Measurements from ENCODE around the gene EFNA3.

The EFNA3 gene

DNA sequence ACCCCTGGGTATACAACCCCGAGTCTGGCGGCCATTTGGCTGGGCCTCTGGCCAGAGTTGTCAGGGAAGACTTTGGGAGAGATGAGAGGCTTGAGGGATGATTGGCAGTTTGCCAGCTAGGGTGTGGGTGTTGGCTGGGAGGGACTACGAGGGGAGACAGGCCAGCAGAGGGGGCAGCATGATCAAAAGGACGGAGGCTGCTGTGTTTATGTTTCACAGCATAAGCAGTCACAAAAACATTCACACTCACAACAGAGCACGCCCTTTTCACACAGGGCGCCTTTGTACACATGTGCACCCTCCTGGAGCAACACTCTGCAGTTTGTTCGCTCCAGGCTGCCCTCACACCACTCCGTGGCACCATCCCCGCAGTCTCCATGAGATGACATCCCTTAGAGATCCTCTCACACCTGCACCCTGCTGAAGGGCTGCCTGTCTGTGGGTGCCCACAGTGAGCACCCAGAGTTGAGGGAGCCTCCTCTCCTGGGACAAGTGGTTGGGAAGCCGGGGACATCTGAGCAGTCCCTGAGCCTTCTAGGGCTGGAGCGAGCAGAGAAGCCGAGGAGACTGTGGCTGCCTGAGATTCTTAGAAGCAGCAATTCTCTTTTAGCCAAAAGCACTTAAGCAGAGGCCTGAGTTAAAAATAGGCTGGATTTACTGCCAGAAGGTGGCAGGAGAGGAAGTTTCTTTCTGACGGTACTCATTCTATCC lies 15.4 kb downstream of the EFNA3 start:
- H3K9me3 Mint-ChIP-seq, result no peaks in the 10 kb centered on the region
- DNase-seq, result peak; percentile 34
- no peak overlapping the region for H3K27ac Mint-ChIP-seq
- H3K4me1 Mint-ChIP-seq (ENCODE audit: low read depth), result peaks cover 5% of the 10 kb centered on the region
- H3K36me3 Mint-ChIP-seq (ENCODE audit: low read depth), result no peaks in the 10 kb centered on the region
- H3K4me3 Mint-ChIP-seq, result no peak overlapping the region
- peaks cover 4% of the 10 kb centered on the region for H3K27me3 Mint-ChIP-seq

- Mint-ChIP-seq H3K4me3 (no peak overlapping the region), H3K9me3 (no peaks in the 10 kb centered on the region), H3K4me1 (ENCODE audit: low read depth) (peaks cover 5% of the 10 kb centered on the region), H3K36me3 (ENCODE audit: low read depth) (no peaks in the 10 kb centered on the region), H3K27me3 (peaks cover 4% of the 10 kb centered on the region), H3K27ac (no peak overlapping the region)
- no peak for DNase-seq
These were observed 15.9 kb downstream of the EFNA3 start for GRCh38 chr1:155094622-155094948.

- no peak overlapping the region for H3K27ac Mint-ChIP-seq
- DNase-seq, result no peak
- no peaks in the 10 kb centered on the region for H3K36me3 Mint-ChIP-seq (ENCODE audit: low read depth)
- H3K4me1 Mint-ChIP-seq (ENCODE audit: low read depth), result no peaks in the 10 kb centered on the region
- H3K27me3 Mint-ChIP-seq, result peaks cover 4% of the 10 kb centered on the region
- no peak overlapping the region for H3K4me3 Mint-ChIP-seq
- H3K9me3 Mint-ChIP-seq, result no peaks in the 10 kb centered on the region
These were observed 20.7 kb downstream of the EFNA3 start for GRCh38 chr1:155099331-155099730.

DNA sequence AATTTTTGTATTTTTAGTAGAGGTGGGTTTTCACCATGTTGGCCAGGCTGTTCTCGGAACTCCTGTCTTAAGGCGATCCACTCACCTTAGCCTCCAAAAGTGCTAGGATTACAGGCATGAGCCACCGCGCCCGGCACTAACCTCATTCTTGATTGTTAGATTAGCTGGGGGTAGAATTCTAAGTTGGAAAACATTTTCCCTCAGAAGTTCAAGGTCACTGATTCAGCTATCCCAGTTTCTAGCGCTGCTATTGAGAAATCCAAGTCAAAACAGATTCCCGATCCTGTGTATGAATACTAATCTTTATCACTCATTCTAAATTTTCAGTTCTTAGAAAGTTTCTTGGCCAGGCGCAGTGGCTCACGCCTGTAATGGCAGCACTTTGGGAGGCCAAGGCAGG lies 24.7 kb downstream of the EFNA3 start:
- no peak for DNase-seq
- Mint-ChIP-seq H3K4me1 (ENCODE audit: low read depth) (no peaks in the 10 kb centered on the region), H3K9me3 (no peaks in the 10 kb centered on the region), H3K27me3 (no peaks in the 10 kb centered on the region), H3K4me3 (no peak overlapping the region), H3K27ac (no peak overlapping the region), H3K36me3 (ENCODE audit: low read depth) (no peaks in the 10 kb centered on the region)

GRCh38 chr1:155104605-155105534 lies 26.2 kb downstream of the EFNA3 start:
- Mint-ChIP-seq H3K27ac (no peak overlapping the region), H3K4me3 (no peak overlapping the region), H3K36me3 (ENCODE audit: low read depth) (no peaks in the 10 kb centered on the region), H3K27me3 (no peaks in the 10 kb centered on the region), H3K4me1 (ENCODE audit: low read depth) (no peaks in the 10 kb centered on the region), H3K9me3 (no peaks in the 10 kb centered on the region)
- no peak for DNase-seq

DNA sequence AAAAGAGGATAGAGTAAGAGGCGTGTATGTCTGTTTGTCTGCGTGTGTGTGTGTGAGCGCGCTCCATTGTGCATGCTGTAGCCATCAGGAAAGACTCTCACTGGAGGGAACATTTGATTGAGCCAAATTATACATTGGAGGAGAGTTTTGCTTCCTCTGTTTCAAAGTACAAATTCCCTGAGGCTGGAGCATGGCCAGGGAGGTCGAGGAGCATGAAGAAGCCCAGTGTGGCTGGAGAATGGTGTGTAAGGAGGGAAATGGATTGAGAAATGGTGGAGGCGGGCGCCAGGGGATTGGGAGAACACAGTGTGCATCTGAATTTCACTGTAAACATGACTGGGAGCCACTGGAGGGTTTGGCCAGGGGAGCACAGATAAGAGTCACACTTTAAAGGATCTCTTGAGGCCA lies 27.0 kb downstream of the EFNA3 start:
- Mint-ChIP-seq H3K4me3 (no peak overlapping the region), H3K4me1 (ENCODE audit: low read depth) (no peaks in the 10 kb centered on the region), H3K27ac (no peak overlapping the region), H3K27me3 (no peaks in the 10 kb centered on the region), H3K36me3 (ENCODE audit: low read depth) (no peaks in the 10 kb centered on the region), H3K9me3 (no peaks in the 10 kb centered on the region)
- DNase-seq, result no peak

- no peak overlapping the region for H3K27ac Mint-ChIP-seq
- H3K27me3 Mint-ChIP-seq, result no peaks in the 10 kb centered on the region
- H3K4me1 Mint-ChIP-seq (ENCODE audit: low read depth), result no peaks in the 10 kb centered on the region
These were observed 28.2 kb downstream of the EFNA3 start for GRCh38 chr1:155106862-155107261.

GRCh38 chr1:155107309-155108264 lies 28.9 kb downstream of the EFNA3 start:
- no peak for DNase-seq
- H3K36me3 Mint-ChIP-seq (ENCODE audit: low read depth), result no peaks in the 10 kb centered on the region
- H3K9me3 Mint-ChIP-seq, result no peaks in the 10 kb centered on the region
- H3K27me3 Mint-ChIP-seq, result no peaks in the 10 kb centered on the region
- no peaks in the 10 kb centered on the region for H3K4me1 Mint-ChIP-seq (ENCODE audit: low read depth)
- H3K27ac Mint-ChIP-seq, result no peak overlapping the region
- H3K4me3 Mint-ChIP-seq, result no peak overlapping the region

More at GRCh38 chr1:155106862-155107261, 28.2 kb downstream of the EFNA3 start:
- no peaks in the 10 kb centered on the region for H3K36me3 Mint-ChIP-seq (ENCODE audit: low read depth)
- DNase-seq, result no peak
- no peak overlapping the region for H3K4me3 Mint-ChIP-seq
- no peaks in the 10 kb centered on the region for H3K9me3 Mint-ChIP-seq

DNA sequence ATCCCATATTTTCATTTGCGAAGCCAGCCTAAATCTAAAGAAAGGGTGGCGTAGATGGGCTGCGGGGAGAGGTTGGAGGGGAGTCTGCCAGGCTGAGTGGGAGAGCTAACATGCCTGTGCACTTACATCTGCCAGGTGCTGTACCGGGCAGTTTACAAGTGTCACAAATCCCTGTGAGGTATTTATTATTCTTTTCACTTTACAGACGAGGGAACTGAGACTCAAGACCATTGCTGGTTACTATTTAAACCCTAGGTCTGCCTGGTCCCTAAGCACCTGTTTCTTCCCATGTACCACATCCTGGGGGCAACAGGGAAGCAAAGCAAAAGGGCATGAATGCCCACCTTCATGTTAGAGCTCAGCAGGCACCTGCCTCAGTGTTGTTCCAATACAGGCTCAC lies 29.7 kb downstream of the EFNA3 start:
- DNase-seq, result no peak
- Mint-ChIP-seq H3K4me3 (no peak overlapping the region), H3K4me1 (ENCODE audit: low read depth) (no peaks in the 10 kb centered on the region), H3K27ac (no peak overlapping the region), H3K9me3 (no peaks in the 10 kb centered on the region), H3K36me3 (ENCODE audit: low read depth) (no peaks in the 10 kb centered on the region), H3K27me3 (no peaks in the 10 kb centered on the region)

DNA sequence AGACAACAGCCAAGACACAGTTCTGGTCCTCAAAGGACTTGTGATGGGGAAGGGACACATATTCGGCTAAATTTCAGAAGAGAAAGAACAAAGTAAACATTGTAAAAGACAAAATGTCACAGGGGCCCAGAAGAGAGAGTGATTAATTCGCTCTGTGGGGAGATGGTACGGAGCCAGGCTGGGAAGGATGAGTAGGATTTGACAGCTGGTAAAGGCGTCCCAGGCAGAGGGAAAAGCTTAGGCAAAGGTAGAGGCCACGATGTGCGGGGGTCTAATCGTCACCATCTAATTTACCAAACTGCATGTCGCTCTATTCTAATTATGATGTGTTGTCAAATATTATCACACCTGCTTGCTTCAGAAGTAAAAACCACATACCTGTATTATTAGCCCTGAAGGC lies 31.7 kb downstream of the EFNA3 start:
- Mint-ChIP-seq H3K27ac (no peak overlapping the region), H3K4me3 (no peak overlapping the region), H3K4me1 (ENCODE audit: low read depth) (no peaks in the 10 kb centered on the region), H3K36me3 (ENCODE audit: low read depth) (no peaks in the 10 kb centered on the region), H3K9me3 (no peaks in the 10 kb centered on the region), H3K27me3 (no peaks in the 10 kb centered on the region)
- DNase-seq, result no peak

DNA sequence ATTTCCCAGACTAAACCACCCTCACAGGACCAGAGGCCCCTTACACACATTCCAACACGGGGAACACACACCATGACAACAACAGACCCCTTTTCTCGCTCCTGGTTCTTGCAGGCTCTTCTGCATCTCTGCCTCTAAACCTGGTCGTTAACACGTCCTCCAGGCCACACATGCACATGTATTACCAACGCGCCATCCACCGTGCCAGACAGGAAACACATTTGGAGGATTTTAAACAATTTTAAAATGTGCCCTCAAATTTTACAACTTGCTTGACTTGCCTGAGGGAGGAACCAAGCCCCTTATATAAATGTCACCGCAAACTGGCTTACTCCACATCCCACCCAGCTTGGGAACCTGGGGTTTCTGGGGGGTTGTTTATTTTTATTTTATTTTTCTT lies 32.2 kb downstream of the EFNA3 start:
- no peaks in the 10 kb centered on the region for H3K36me3 Mint-ChIP-seq (ENCODE audit: low read depth)
- H3K4me1 Mint-ChIP-seq (ENCODE audit: low read depth), result no peaks in the 10 kb centered on the region
- DNase-seq, result no peak
- no peak overlapping the region for H3K27ac Mint-ChIP-seq
- no peaks in the 10 kb centered on the region for H3K27me3 Mint-ChIP-seq
- no peak overlapping the region for H3K4me3 Mint-ChIP-seq
- no peaks in the 10 kb centered on the region for H3K9me3 Mint-ChIP-seq

GRCh38 chr1:155113450-155113980 lies 34.9 kb downstream of the EFNA3 start:
- Mint-ChIP-seq H3K27ac (no peak overlapping the region), H3K27me3 (no peaks in the 10 kb centered on the region), H3K4me1 (ENCODE audit: low read depth) (no peaks in the 10 kb centered on the region), H3K4me3 (no peak overlapping the region), H3K9me3 (no peaks in the 10 kb centered on the region), H3K36me3 (ENCODE audit: low read depth) (no peaks in the 10 kb centered on the region)
- DNase-seq, result no peak

DNA sequence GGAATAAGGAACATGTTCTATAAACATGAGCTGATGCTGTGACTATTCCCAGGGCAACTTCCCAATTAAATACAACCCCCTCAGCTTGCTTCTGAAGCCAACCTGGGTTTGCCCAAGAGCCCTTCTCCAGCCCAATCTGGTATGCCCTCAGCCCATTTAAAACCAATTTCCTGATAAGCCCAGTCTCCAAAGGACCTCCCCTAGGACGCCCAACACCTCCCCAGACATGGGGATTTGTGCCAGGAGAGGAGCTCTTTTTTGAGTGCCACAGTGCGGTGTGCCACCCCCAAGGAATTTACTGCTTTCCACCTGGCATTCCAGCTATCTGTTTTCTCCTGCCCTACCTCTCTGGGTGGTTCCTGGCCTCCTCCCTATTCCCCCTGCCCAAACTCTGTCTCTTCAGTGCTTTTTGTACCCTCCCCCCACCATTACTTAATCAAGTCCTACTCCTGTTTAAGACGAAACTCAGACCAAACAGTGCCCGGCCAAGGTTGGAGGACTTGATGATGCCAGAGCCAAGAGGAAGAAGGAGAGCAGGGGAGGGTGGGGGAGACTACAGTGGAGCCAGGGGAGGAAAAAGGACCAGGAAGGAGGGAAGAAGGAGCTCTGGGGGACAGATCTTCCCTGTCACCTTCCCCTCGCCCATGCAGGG lies 37.6 kb downstream of the EFNA3 start:
- H3K27me3 Mint-ChIP-seq, result no peaks in the 10 kb centered on the region
- no peaks in the 10 kb centered on the region for H3K36me3 Mint-ChIP-seq (ENCODE audit: low read depth)
- H3K9me3 Mint-ChIP-seq, result no peaks in the 10 kb centered on the region
- DNase-seq, result no peak
- H3K4me1 Mint-ChIP-seq (ENCODE audit: low read depth), result no peaks in the 10 kb centered on the region
- no peak overlapping the region for H3K27ac Mint-ChIP-seq
- H3K4me3 Mint-ChIP-seq, result no peak overlapping the region

DNA sequence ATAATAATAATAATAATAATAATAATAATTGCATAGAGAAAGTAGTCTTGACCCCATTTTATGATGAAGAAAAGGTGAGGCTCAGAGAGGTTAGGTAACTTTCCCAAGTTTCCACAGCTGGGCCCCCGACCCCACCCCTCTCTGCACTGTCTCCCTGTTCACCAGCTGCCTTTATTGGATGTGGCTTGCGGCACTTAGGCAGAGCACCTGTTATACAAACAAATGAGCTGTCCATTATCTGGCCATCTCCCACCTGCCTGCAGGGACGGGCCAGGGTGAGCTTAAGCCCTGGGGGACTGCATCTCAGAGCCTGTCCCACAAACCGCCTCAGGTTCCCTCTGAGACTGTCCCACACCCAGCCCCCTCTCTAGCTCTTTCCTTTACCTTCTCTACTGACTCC lies 39.0 kb downstream of the EFNA3 start:
- H3K4me1 Mint-ChIP-seq (ENCODE audit: low read depth), result no peaks in the 10 kb centered on the region
- H3K27me3 Mint-ChIP-seq, result no peaks in the 10 kb centered on the region
- H3K4me3 Mint-ChIP-seq, result no peak overlapping the region
- no peaks in the 10 kb centered on the region for H3K36me3 Mint-ChIP-seq (ENCODE audit: low read depth)
- H3K27ac Mint-ChIP-seq, result no peak overlapping the region
- H3K9me3 Mint-ChIP-seq, result no peaks in the 10 kb centered on the region
- no peak for DNase-seq
